HepG2 (cell line): Measurements from ENCODE around the gene PEX11A. TPM values are rescaled to one million over a fixed set of nuclear protein-coding genes. Genes with fewer than 3 reads are reported as not detected.

ENCODE experiments used
- ATAC-seq: fragments of 200-7000 bp; cut with Tn5 transposase; 3 replicates; pipeline ENCODE4 v1.9.1; 2020; ENCODE audit warnings: mild to moderate bottlenecking, moderate library complexity
- BruUV-seq: library from RNA; stranded (reverse); fragments of 400-500 nt; replicated peaks from 2 replicates; lab custom pipeline; 2021; lab: Mats Ljungman, UMichigan
- CTCF ChIA-PET: fragments of 300-600 bp; formaldehyde crosslinking; extraction: SDS; loops from one replicate; lab custom pipeline; 2021; ENCODE audit warnings: low total read pairs, inconsistent platforms, low intra/inter-chr PET ratio; lab: Yijun Ruan, JAX
- POLR2A ChIA-PET: fragments of 350-600 bp; sonication (Branson Sonifier 250); formaldehyde crosslinking; loops from one replicate; lab custom pipeline; 2020; ENCODE audit warnings: antibody characterized with exemption, inconsistent platforms; lab: Yijun Ruan, JAX
- DNase-seq: peaks from one replicate; pipeline ENCODE4 v3.0.0-alpha.2; 2015; ENCODE audit warnings: low spot score
- FAIRE-seq: peaks from 3 replicates; lab custom pipeline; 2011; peaks lifted over from hg19 to GRCh38; lab: Jason Lieb, UNC
- H2AFZ ChIP-seq: one replicate; pipeline ENCODE4 v1.6.1; 2011; ENCODE audit warnings: low read length, inconsistent platforms
- H3K27ac ChIP-seq: fragments of 300-600 bp; 3 replicates; pipeline ENCODE4 v1.8.0; 2011; ENCODE audit warnings: mixed run types, mild to moderate bottlenecking, mixed read lengths, low read length, inconsistent platforms; ENCODE audit not compliant: insufficient read depth; ENCODE audit errors: extremely low read length
- H3K27me3 ChIP-seq, 2 experiments: fragments of 200-600 bp in 1 of 2; 2 replicates in 1 of 2; 3 replicates in 1 of 2; pipeline versions ENCODE4 v1.6.0 to v1.8.0; 2011; ENCODE audit warnings: low read length in 2 of 2, mild to moderate bottlenecking in 2 of 2, moderate library complexity in 2 of 2, inconsistent platforms in 1 of 2; ENCODE audit not compliant: insufficient read depth in 2 of 2, control insufficient read depth in 1 of 2
- H3K36me3 ChIP-seq, 2 experiments: fragments of 200-600 bp in 1 of 2; replicated peaks in 1 of 2; 2 replicates in 1 of 2; 3 replicates in 1 of 2; pipeline versions ENCODE4 v1.5.1 to v1.8.0; 2011; ENCODE audit warnings: low read length in 2 of 2, inconsistent platforms in 1 of 2; ENCODE audit not compliant: insufficient read depth in 2 of 2, control insufficient read depth in 1 of 2
- H3K4me1 ChIP-seq: 2 replicates; pipeline ENCODE4 v1.5.1; 2012; ENCODE audit warnings: low read length, inconsistent platforms; ENCODE audit not compliant: insufficient read depth
- H3K4me2 ChIP-seq: 2 replicates; pipeline ENCODE4 v1.6.0; 2011; ENCODE audit warnings: low read depth, low read length, inconsistent platforms
- H3K4me3 ChIP-seq, 3 experiments: fragments of 200-600 bp in 1 of 3; sonication (generic), shearing (Covaris generic) in 1 of 3; replicated peaks in 1 of 3; 2 replicates each; pipeline ENCODE4 v1.5.1; 2011 to 2016; ENCODE audit warnings: low read length in 3 of 3, inconsistent platforms in 2 of 3, low read depth in 2 of 3, mild to moderate bottlenecking in 2 of 3, control low read depth in 1 of 3, mixed read lengths in 1 of 3; ENCODE audit not compliant: insufficient read depth in 1 of 3
- H3K79me2 ChIP-seq: one replicate; pipeline ENCODE4 v1.6.1; 2011; ENCODE audit warnings: low read length, inconsistent platforms; ENCODE audit not compliant: insufficient read depth
- H3K9ac ChIP-seq: 2 replicates; pipeline ENCODE4 v1.6.0; 2011; ENCODE audit warnings: mild to moderate bottlenecking, low read depth, low read length, inconsistent platforms; ENCODE audit not compliant: insufficient read depth
- H3K9me3 ChIP-seq: 2 replicates; pipeline ENCODE4 v1.5.1; 2012; ENCODE audit warnings: mild to moderate bottlenecking, low read length
- H4K20me1 ChIP-seq: 2 replicates; pipeline ENCODE4 v1.6.0; 2011; ENCODE audit warnings: inconsistent platforms, mild to moderate bottlenecking, low read length, moderate library complexity; ENCODE audit not compliant: insufficient read depth
- CHD2 ChIP-seq: IDR thresholded peaks from 2 replicates; pipeline ENCODE4 v1.6.1; 2011; ENCODE audit warnings: low read depth, low read length, improper control_type of control experiment
- NCOR1 ChIP-seq: fragments of 200-600 bp; sonication (generic); IDR thresholded peaks from 2 replicates; pipeline ENCODE4 v1.7.0; 2017; ENCODE audit warnings: antibody characterized with exemption, low read length, borderline replicate concordance
- NRL ChIP-seq: sonication (generic); formaldehyde crosslinking; IDR thresholded peaks from 2 replicates; pipeline ENCODE4 v1.5.0; 2020; ENCODE audit warnings: missing genetic modification reagents, mild to moderate bottlenecking, moderate library complexity, borderline replicate concordance
- PAF1 ChIP-seq: IDR thresholded peaks from 2 replicates; pipeline ENCODE4 v1.6.1; 2016; ENCODE audit warnings: missing genetic modification reagents, missing compliant biosample characterization
- TGIF2 ChIP-seq: IDR thresholded peaks from 2 replicates; pipeline ENCODE4 v1.6.1; 2016; ENCODE audit warnings: control low read depth, missing compliant biosample characterization
- ZFX ChIP-seq: sonication (generic); formaldehyde crosslinking; IDR thresholded peaks from 2 replicates; pipeline ENCODE4 v1.4.0; 2020; ENCODE audit warnings: mild to moderate bottlenecking, low read depth, missing genetic modification reagents, moderate library complexity
- ZNF224 ChIP-seq: sonication (generic); formaldehyde crosslinking; IDR thresholded peaks from 2 replicates; pipeline ENCODE4 v1.5.0; 2020; ENCODE audit warnings: mild to moderate bottlenecking, missing genetic modification reagents
- ZNF260 ChIP-seq: sonication (generic); formaldehyde crosslinking; IDR thresholded peaks from 2 replicates; pipeline ENCODE4 v1.4.0; 2020; ENCODE audit warnings: missing genetic modification reagents, low read depth, mild to moderate bottlenecking, borderline replicate concordance
- ZNF263 ChIP-seq: sonication (generic); formaldehyde crosslinking; IDR thresholded peaks from 2 replicates; pipeline ENCODE4 v1.4.0; 2020; ENCODE audit warnings: missing genetic modification reagents
- ZNF292 ChIP-seq: sonication (generic); formaldehyde crosslinking; IDR thresholded peaks from 2 replicates; pipeline ENCODE4 v1.8.1; 2022; ENCODE audit warnings: mild to moderate bottlenecking, low read depth, missing genetic modification reagents, borderline replicate concordance
- ZNF343 ChIP-seq: sonication (generic); formaldehyde crosslinking; IDR thresholded peaks from 2 replicates; pipeline ENCODE4 v1.4.0; 2020; ENCODE audit warnings: mild to moderate bottlenecking, missing genetic modification reagents
- ZNF772 ChIP-seq: sonication (generic); formaldehyde crosslinking; IDR thresholded peaks from 2 replicates; pipeline ENCODE4 v1.5.0; 2020; ENCODE audit warnings: mild to moderate bottlenecking, missing genetic modification reagents
- WGBS: methylation state at CpG from one replicate; pipeline ENCODE4 v1.1.6; 2017; ENCODE audit warnings: low lambda C conversion rate; 5-methylcytosine and 5-hydroxymethylcytosine counted together
- in situ Hi-C: cut with HindIII; loops from 2 replicates; pipeline ENCODE4 v1.10.0; 2017; ENCODE audit warnings: low pct_unique_long_range_greater_than_20kb; ENCODE audit not compliant: extremely low pct_ligation_motif_present
- intact Hi-C: fragments of 100-400 bp; cut with micrococcal nuclease; formaldehyde crosslinking; loops from one replicate; pipeline ENCODE4 v1.10.0; 2022; ENCODE audit not compliant: unreplicated experiment
- polyA plus RNA-seq, 8 experiments: library from polyadenylated mRNA; depleted of rRNA in 3 of 8; stranded (reverse) in 7 of 8; unstranded in 1 of 8; fragments of >200 nt; fragmentation: Illumina TruSeq in 4 of 8; extraction: Trizol in 4 of 8; gene quantifications; 2 replicates each; pipeline versions ENCODE4 v1.2.1 to v1.2.3, GENCODE V29; 2011 to 2016; ENCODE audit warnings: low read depth in 4 of 8, missing spikeins in 1 of 8, mixed read lengths in 1 of 8; ENCODE audit not compliant: insufficient read depth in 1 of 8
- total RNA-seq, 5 experiments: library from RNA; depleted of rRNA; stranded (reverse); fragments of >200 nt; fragmentation: Illumina TruSeq; extraction: Trizol; gene quantifications; 2 replicates each; pipeline ENCODE4 v1.2.3, GENCODE V29; 2016; ENCODE audit warnings: low read depth in 1 of 5
- TF ChIP-seq, protein P1 (sequence below): sonication (generic); formaldehyde crosslinking; IDR thresholded peaks from 2 replicates; pipeline ENCODE4 v1.4.0; 2020; ENCODE audit warnings: missing genetic modification reagents, mild to moderate bottlenecking, borderline replicate concordance
- TF ChIP-seq, protein P2 (sequence below): sonication (generic); formaldehyde crosslinking; IDR thresholded peaks from 2 replicates; pipeline ENCODE4 v1.8.0; 2022; ENCODE audit warnings: mild to moderate bottlenecking, missing genetic modification reagents; ENCODE audit not compliant: insufficient replicate concordance
- TF ChIP-seq, protein P3 (sequence below): sonication (generic); formaldehyde crosslinking; IDR thresholded peaks from 2 replicates; pipeline ENCODE4 v1.4.0; 2020; ENCODE audit warnings: missing genetic modification reagents

The PEX11A gene
- total and polyA plus RNA-seq, 2 of the 13 experiments (the other 11 are each of a cell fraction or from before 2014, with no cell fraction given) = 9.9 to 15.1 TPM

DNA sequence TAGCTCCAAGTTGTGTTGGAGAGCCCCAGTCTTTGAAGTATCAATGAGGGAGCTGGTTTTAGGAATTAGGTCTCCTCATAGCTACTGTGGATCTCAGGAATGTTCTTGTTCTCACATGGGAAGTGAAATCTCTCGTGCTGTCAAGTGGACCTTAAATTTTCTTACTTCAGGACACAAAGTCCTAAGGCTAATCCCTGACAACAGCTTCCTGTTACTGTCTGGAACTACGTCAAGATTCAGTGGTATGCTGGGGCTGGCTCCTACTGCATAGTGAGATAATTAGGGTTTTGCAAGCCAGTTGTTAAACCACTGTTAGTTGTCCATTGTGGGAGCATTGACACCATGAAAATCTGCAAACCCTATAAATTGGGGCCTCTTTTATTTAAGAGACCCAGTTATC lies 37.7 kb upstream of the PEX11A start:
- H3K4me3 ChIP-seq = no peak overlapping the region
- POLR2A ChIA-PET = no interaction called here
- DNase-seq (no peak), ATAC-seq (no peak), FAIRE-seq (no peak)
- no peaks in the 10 kb centered on the region for H4K20me1 ChIP-seq
- no peak overlapping the region for H2AFZ ChIP-seq
- no peaks in the 10 kb centered on the region for H3K36me3 ChIP-seq
- no TSS peak for BruUV-seq
- WGBS = 4% methylated on average over 2 of the region's 2 CpGs
- no peak overlapping the region for H3K9ac ChIP-seq
- H3K27ac ChIP-seq = no peak overlapping the region
- in situ Hi-C loops = loop anchor here (25.0 kb wide), 1 partner anchor 359 kb away; no protein-coding TSS in a partner anchor
- H3K79me2 ChIP-seq = no peaks in the 10 kb centered on the region
- H3K4me1 ChIP-seq = no peaks in the 10 kb centered on the region
- peaks cover 0 to 14% of the 10 kb centered on the region in 2 experiments; a peak in 2 of 5 replicates for H3K27me3 ChIP-seq
- no peaks in the 10 kb centered on the region for H3K9me3 ChIP-seq
- CTCF ChIA-PET = no interaction called here
- no peak overlapping the region for H3K4me2 ChIP-seq
- intact Hi-C loops = no loop called here
- TF ChIP-seq ZNF263 (no peak), PAF1 (CRISPR knock-in tag) (no peak), ZNF343 (CRISPR knock-in tag) (no peak), ZFX (no peak), CHD2 (no peak), ZNF292 (CRISPR knock-in tag) (no peak), NCOR1 (no peak), NRL (CRISPR knock-in tag) (no peak), ZNF224 (no peak), ZNF260 (CRISPR knock-in tag) (no peak), TGIF2 (CRISPR knock-in tag) (no peak), ZNF772 (CRISPR knock-in tag) (no peak)
- TF ChIP-seq, protein P1, sequence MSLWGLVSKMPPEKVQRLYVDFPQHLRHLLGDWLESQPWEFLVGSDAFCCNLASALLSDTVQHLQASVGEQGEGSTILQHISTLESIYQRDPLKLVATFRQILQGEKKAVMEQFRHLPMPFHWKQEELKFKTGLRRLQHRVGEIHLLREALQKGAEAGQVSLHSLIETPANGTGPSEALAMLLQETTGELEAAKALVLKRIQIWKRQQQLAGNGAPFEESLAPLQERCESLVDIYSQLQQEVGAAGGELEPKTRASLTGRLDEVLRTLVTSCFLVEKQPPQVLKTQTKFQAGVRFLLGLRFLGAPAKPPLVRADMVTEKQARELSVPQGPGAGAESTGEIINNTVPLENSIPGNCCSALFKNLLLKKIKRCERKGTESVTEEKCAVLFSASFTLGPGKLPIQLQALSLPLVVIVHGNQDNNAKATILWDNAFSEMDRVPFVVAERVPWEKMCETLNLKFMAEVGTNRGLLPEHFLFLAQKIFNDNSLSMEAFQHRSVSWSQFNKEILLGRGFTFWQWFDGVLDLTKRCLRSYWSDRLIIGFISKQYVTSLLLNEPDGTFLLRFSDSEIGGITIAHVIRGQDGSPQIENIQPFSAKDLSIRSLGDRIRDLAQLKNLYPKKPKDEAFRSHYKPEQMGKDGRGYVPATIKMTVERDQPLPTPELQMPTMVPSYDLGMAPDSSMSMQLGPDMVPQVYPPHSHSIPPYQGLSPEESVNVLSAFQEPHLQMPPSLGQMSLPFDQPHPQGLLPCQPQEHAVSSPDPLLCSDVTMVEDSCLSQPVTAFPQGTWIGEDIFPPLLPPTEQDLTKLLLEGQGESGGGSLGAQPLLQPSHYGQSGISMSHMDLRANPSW (CRISPR knock-in tag) = no peak
- TF ChIP-seq, protein P2, sequence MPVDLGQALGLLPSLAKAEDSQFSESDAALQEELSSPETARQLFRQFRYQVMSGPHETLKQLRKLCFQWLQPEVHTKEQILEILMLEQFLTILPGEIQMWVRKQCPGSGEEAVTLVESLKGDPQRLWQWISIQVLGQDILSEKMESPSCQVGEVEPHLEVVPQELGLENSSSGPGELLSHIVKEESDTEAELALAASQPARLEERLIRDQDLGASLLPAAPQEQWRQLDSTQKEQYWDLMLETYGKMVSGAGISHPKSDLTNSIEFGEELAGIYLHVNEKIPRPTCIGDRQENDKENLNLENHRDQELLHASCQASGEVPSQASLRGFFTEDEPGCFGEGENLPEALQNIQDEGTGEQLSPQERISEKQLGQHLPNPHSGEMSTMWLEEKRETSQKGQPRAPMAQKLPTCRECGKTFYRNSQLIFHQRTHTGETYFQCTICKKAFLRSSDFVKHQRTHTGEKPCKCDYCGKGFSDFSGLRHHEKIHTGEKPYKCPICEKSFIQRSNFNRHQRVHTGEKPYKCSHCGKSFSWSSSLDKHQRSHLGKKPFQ (CRISPR knock-in tag) = no peak
- TF ChIP-seq, protein P3, sequence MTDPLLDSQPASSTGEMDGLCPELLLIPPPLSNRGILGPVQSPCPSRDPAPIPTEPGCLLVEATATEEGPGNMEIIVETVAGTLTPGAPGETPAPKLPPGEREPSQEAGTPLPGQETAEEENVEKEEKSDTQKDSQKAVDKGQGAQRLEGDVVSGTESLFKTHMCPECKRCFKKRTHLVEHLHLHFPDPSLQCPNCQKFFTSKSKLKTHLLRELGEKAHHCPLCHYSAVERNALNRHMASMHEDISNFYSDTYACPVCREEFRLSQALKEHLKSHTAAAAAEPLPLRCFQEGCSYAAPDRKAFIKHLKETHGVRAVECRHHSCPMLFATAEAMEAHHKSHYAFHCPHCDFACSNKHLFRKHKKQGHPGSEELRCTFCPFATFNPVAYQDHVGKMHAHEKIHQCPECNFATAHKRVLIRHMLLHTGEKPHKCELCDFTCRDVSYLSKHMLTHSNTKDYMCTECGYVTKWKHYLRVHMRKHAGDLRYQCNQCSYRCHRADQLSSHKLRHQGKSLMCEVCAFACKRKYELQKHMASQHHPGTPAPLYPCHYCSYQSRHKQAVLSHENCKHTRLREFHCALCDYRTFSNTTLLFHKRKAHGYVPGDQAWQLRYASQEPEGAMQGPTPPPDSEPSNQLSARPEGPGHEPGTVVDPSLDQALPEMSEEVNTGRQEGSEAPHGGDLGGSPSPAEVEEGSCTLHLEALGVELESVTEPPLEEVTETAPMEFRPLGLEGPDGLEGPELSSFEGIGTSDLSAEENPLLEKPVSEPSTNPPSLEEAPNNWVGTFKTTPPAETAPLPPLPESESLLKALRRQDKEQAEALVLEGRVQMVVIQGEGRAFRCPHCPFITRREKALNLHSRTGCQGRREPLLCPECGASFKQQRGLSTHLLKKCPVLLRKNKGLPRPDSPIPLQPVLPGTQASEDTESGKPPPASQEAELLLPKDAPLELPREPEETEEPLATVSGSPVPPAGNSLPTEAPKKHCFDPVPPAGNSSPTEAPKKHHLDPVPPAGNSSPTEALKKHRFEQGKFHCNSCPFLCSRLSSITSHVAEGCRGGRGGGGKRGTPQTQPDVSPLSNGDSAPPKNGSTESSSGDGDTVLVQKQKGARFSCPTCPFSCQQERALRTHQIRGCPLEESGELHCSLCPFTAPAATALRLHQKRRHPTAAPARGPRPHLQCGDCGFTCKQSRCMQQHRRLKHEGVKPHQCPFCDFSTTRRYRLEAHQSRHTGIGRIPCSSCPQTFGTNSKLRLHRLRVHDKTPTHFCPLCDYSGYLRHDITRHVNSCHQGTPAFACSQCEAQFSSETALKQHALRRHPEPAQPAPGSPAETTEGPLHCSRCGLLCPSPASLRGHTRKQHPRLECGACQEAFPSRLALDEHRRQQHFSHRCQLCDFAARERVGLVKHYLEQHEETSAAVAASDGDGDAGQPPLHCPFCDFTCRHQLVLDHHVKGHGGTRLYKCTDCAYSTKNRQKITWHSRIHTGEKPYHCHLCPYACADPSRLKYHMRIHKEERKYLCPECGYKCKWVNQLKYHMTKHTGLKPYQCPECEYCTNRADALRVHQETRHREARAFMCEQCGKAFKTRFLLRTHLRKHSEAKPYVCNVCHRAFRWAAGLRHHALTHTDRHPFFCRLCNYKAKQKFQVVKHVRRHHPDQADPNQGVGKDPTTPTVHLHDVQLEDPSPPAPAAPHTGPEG (CRISPR knock-in tag) = no peak
